CD1c-positive myeloid dendritic cell (primary cell): ENCODE results near the gene TOX2.

ENCODE experiments used
- DNase-seq: peaks from one replicate; pipeline ENCODE4 v3.0.0-alpha.2; 2016; ENCODE audit errors: extremely low spot score

Gene TOX2

DNA sequence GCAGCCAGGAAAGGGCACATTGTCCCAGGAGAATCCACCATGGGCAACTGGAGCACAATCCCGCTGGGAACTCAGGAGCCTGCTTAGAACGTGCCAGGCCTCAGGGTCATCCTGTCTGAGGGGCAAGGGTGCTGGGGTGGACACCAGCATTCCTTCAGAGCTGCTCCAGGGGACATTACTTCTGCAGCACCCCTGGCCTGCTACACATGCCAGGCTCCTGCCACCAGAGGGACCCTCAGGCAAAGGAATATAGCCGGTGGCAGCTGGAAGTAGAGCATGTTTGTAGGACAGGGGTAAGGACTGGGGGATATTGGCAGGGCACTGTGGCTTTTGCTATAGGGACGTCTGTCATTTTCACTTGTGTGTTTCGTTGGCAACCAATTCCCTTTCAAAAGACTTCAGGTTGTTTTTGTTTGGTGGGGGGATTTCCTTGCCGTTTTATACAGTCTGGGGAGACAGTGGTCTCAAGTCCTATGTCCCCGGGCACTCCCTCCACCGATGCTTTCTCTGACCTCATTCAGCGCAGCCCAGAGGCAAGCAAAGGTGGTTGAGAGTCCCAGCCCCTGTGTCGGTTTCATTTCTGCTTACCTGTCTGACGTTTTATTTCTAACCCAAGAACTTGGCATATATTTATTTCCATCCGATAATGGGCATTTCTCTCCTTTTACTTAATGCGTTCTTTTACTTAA is 141.5 kb downstream of the TOX2 start:
- peak; percentile 46 for DNase-seq

DNA sequence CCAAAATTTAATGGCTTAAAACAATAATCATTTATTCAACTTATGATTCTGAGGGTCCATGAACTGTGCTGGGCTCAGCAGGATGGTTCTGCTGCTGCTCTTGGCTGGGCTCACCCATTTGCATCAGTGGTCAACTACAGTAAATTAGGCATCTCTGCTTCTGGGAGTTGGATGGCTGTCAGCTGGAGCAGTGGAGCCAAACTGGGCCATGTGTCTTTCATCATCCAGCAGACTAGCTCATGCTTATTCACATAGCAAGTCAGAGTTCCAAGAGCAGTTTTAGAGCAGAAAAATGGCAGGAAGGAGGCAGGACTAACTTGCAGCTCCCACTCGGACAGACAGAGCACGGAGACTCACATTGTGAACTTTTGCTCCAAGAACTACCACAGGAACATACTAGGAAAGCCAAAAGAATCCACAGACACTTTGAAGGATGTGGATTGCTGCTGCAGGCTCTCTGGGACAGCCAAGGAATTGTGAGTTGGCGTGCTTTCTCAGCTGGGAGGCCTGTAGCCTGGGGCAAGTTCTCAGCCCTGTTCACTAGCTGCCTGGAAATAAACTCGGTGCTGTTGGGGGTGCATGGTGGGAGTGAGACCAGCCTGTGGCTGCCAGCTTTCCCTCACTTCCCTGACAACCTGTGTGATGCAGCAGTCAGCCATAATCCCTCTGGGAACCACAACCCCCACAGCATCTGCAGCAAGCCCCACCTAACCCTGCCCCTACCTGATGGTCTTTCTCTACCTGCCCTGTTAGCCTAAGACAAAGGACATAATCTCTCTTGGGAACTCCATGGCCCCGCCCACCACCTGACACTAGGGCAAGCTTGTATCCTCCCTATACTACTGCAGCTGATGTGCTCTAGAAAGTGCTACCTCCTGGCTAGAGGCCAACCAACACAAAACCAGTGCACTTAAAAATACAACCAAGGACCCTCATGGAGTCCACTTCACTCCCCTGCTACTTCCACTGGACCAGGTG is 143.3 kb downstream of the TOX2 start:
- no peak for DNase-seq

DNA sequence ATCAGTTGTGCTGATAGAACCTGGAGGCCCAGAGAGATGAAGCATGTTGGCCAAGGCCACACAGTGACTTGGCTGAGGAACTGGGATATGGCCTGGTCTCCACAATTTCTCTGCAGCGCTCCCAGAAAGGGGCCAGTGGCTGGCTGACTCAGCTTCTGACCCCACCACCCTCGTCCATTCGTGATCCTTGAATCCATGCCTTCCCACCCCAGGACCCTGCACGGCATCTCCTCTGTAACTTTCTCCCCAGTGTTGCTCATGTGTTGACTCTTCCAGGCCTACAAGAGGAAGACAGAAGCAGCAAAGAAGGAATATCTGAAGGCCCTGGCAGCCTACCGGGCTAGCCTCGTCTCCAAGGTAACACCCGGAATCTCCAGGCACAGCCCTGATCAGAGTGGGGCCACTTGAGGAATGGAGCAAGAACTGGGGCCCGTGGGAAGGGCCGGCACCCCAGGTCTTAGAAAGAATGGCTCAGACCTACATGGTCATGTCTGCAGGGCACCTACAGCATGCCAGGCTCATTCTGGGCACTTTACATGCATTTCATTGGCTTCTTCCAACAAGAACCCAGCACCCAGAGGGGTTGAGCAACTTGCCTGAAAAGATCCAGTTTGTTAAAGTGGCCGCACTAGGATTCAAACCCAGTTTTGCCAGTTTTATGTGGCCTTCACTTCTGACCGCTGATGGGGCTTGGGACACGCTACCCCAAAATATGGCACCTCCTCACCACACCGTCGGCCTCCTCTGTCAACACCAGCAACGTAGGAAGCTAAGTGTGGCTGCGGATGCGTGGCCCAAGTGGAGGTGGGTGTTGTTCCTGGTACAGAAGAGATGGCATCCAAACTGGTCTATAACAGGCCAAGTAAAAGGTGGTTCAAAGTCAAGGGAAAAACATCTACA is 150.1 kb downstream of the TOX2 start:
- no peak for DNase-seq

DNA sequence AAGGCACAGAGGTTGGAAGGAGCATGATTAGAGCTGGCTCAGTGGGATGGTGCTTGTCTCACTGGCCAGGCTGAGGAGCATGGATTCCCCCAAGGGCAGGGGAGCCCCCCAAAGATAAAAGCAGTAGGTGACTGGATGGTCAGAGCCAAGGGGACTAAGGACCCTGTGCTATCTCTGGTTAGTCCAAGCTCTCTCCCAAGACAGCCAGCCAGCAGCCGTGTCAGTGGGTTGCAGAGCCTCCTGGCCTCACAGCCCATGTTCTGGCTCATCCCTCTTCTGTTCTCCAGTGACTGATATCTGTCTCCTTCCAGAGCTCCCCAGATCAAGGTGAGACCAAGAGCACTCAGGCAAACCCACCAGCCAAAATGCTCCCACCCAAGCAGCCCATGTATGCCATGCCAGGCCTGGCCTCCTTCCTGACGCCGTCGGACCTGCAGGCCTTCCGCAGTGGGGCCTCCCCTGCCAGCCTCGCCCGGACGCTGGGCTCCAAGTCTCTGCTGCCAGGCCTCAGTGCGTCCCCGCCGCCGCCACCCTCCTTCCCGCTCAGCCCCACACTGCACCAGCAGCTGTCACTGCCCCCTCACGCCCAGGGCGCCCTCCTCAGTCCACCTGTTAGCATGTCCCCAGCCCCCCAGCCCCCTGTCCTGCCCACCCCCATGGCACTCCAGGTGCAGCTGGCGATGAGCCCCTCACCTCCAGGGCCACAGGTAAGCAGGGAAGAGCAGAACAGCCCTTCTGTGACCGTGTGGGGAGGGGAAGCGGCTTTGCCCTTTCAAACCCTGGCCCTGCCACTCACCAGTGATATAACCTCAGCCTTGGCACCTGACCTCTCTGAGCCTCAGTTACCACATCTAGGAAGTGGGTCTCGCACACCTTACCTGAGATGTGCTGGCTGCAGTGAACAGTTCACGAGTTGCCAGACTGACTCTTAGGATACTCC is 151.0 kb downstream of the TOX2 start:
- no peak for DNase-seq

DNA sequence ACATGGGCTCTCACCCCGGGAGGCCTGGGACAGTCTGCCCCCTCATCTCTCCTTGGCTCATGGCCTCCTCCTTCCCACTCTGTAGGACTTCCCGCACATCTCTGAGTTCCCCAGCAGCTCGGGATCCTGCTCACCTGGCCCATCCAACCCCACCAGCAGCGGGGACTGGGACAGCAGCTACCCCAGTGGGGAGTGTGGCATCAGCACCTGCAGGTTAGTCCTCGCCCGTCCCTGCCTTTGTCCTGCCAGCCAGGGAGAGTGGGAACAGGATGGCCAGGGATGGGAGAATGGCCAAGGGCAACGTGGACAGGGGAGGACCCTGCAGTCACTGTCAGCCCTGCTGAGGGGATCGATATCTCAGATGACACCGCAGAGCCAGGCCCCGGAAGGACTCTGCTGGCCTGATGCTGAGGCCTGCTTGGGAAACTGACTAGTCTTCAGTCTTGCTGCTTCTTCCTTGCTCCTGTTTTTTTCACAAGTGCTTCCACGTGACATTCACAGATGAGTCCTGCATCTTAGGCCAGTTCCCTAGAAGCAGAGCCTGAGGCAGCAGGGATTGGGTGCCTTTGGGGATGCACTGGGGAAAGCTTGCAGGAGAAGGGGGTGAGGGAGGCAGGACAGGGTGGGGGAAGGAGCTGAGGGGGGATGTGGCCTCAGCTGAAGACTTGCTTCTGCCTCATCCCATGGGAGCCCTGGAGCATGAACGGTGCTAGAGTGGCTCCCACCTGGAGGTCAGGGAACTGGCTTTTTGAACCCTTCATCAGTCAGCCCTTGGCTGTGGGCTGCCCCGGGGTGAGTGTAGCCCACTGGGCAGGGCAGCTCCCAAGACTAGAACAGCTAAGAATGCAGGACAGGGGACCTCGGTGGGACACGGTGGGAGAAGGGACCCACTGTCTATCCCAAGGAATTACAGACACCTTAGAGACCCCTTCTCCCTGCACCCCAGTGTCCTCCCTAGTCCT is 152.3 kb downstream of the TOX2 start:
- no peak for DNase-seq

DNA sequence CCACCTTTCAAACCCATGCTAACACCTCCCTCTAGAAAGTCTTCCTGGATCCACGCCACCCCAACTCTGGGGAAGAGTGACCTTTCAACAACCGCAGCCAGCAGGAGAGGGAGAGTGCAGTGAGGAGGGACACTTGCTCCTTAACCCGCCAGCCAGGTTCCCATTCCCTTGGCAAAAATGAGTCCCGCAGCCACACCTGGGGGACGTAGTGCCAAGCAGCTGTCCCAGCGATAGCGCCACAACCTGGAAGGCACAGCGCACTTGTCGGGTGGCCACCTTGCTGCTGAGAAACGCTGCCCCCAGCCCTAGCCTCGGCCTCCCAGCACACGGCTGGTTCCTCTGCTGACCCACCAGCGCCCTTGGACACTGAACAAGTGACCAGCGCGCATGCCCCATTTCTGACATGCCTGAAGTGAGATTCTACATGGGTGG is 153.0 kb downstream of the TOX2 start:
- DNase-seq = no peak

DNA sequence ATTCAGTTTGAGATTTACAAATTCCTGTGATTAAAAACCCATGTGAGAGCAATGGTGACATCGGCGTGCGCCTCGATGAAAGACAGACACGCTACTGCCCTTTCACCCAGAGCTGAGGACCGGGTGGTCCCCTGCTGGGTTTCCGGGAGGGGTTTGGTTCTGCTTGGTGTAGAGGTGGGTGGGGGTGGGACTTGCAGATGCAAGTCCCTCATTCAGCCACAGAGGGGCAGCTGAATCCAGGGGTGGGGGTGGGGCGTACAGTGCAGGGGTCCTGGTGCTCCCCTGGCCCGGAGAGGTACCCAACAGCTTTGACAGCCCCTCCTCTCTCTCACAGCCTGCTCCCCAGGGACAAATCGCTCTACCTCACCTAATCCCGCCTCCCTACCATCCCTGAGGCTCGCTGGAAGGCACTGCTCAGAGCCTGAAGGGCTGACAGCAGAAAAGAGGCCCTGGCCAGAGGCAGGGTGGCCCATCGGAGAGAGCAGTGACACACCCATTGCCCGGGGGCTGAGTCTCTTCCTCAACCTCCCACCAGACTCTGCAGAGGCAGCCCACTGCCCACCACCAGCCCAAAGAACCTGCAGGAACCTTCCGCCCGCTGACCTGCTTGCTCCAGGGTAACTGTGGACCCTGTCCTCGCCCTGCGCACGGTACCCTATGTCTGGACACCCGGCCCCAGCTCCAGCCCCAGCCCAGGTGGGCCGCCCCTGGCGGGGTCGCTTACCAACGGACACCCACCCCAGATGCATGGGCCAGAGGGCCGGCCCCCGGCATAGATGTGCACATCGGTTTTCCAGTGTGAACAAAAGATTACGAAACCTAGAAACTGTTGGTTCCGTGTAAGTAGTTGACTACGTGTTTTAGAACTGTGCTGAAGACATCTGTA is 153.9 kb downstream of the TOX2 start:
- DNase-seq = no peak

DNA sequence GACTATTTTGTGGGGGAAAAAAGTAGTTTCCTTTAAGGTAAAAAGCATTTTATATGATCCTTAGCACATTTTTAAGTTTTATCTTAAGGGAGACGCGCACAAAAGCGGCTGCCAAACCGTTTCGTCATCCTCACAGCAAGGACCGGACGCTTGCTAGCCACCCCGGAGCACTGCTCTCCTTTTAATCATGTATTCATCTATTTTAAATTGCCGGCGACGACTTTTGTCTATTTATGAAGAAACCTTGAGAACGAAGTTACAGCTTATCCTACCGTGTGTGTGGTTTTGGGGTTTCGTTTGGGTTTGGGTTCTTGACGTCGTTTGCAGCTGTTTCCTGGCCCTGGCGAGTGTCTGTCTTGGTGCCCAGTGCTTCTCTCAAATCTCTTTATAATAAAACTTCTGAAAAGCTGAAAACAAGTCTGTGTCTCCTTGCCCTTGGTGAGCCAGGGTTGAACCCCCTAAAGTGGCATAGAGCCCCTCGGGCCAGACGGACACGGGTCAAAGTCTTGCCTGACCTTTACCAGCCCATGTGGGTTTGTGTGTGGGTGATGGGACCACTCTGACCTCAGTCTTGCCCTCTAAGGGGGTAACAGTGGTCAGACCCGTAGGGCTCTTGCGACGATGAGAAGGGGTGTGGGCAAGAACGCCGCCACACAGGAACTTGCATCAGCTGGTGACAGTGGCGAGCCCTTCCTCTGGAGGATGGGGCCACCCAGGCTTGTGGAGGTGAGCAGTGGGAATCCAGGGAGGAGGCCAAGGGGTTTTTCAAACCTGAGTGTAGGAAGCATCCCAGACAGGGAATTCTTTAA is 154.8 kb downstream of the TOX2 start:
- peak; percentile 47 for DNase-seq

DNA sequence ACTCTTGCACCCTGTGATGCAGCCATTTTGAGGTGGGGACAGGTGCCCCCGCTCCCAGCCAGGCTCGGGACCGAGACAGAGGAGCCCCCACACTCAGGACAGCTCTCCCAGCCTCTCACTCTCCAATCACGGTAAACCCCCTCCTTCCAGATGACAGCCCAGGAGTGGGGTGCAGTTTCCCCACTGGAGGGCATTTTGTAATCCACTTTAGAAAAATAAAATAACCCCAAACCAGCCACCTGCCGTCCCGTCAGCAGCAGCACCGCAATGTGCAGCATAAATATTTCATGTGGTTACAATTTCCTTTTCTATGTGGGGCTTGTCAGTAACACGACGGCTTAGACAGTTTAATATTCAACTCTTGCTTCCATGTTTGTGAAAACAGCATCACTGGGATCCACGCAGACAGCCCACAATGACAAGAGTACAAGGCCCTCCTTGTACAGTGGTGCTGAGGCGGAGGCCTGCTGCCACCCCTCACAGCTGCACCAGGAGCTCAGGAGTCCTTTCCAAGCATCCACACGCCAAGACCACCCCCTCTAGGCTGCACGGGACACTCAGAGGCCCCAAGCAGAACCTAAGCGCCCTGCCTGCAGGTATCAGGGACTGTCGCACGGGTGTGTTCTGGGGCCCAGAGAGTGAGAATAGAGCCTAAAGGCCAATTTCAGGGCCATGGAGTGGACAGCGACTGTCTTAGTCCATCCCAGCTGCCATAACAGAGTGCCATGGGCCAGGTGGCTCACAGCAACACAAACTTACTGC is 155.7 kb downstream of the TOX2 start:
- peak; percentile 16 for DNase-seq

DNA sequence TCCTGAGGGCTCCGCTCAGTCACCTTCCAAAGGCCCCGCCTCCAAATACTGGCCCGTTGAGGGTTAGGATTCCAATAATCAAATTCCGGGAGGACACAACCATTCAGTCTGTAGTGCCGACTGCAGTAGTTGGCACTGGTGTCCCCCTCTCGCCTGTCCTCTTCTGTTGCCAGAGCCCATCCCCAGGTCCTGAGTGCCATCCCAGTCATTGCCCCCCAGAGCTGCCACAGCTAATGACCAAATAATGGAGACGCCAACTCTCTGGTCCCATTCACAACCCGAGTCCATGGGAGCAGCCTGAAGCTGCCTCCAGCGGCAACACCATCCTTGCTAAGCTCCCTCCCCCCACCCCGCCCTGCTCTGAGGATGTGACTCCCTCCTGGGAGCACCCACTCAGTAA is 156.4 kb downstream of the TOX2 start:
- no peak for DNase-seq

DNA sequence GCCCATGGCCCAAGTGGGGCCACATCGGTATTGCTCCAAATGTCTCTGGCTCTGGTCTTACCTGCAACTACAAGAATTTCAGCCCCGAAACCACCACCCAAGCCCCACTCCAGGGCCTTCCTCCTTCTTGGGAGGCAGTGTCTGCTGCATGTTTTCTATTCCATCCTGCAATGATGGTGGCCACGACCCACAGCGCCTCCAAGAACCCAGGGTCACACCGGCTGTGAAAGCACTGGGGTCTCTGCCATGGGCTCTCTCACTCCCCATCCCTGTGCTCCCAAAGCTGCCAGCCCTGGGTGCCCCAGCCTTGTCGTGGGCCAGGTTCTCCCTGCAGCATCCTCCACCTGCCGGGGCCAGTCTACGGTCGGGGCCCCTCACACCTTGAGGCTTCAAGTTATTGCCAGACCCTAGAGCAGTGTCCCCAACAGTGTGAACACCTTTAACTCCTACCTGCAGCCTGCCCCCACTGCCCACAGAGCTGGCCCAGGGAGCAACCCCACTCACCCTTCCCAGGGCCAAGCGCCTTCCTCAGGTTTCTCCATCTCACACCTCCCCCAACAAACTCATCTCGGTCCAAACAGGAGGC is 157.0 kb downstream of the TOX2 start:
- no peak for DNase-seq

DNA sequence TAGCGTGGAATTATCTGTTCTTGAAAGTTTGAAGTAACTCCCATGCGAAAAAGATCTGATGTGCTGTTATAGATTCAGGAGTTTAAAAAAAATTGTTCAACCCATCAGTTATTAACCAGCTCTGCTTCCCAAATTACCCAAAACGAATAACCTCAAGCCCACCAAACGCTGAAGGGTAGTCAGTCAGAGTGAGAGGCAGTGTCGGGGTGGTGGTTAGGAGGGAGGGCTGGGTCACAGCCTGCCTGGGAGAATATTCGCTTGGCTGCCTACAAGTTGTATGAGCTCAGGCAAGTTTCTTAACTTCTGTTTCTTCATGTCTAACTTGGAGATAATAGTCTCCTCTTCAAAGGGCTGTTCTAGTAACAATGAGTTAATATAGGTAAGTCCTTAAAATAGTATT is 157.7 kb downstream of the TOX2 start:
- DNase-seq = no peak

DNA sequence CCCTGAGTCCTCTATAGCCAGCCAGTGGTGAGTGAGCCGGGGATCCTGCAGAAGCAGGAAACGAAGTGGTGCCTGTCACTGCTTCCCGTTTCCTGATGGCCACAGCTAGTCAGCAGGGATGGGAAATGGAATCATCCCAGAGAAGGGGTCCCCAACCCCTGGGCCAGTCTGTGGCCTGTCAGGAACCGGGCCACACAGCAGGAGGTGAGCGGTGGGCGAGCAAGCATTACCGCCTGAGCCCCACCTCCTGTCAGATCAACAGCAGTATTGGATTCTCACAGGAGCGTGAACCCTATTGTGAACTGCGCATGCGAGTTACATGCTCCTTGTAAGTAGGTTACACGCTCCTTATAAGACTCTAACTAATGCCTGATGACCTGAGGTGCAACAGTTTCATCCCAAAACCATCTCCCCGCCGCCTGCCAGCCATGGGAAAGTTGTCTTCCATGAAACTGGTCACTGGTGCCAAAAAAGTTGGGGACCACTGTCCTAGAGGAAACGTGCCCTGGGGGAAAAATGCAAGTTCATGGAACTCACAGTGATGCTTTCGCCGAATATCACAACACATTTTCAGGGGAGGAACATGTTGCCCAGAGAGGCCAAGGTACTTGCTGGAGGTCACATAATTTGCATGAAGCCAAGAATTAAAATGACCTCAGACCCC is 158.5 kb downstream of the TOX2 start:
- no peak for DNase-seq

DNA sequence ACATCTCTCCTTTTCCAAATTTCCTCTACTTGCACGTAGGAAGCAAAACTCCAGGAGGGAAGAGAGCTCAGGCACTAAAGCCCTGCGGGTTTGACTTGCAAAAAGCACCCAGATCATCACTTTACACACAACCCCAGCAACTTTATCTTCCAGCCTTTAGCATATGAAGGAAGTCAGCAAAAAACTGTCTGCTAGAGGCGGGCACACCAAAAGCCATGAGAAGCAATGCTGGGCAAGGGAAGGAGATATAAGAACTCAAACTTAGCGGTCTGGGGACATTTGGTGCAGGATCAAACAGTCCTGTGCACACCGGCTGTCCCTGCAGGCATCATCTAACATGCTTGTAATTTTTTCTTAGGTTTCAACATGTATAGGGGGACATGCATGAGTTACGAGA is 159.0 kb downstream of the TOX2 start:
- no peak for DNase-seq

DNA sequence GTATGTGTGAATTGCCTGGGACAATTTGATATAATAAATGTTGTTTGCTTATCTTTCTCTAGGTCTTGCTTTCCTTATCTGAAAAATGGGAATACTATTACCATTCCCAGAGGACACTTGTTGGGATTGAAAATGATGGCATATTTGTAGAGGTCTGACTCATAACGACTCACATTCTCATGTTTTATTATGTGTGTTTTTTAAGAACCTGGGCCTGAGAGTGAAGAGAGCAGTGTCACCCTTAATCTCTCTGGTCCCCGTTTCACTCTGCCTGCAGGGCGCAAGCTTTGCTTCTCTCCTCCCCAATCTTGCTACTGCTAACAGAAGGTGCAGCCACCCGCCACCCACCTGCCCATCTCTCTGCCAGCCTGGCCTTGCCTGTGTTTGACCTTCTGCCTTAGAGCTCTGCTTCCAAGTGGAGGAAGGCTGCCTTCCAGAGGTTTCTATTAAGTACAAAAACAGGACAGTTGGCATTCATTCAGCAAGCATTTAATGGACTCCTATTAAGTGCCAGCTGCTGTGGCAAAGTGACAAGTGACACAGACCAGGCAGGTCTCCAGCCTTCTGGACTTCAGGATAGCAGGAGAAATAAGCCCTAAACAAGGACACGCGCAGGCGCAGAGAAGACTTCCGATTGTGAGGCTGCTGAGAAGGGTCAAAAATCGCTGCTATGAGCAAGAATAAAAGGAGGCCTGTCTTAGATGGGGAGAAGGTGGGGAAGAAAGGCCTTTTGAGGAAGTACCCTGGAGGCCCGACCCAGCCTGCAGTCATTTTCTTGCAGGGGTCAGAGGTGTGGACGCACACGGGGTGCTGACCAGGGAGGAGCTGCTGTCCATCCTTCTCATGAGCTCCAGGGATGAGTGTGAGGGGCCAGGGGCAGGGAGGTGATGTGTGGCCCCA is 159.8 kb downstream of the TOX2 start:
- DNase-seq = no peak
